GM19193 (cell line): ENCODE data around the gene CBFA2T2.

Experiments
- POLR2A ChIP-seq: IDR thresholded peaks from 4 replicates; pipeline ENCODE4 v1.6.1; 2011; ENCODE audit not compliant: insufficient read depth, insufficient read length; ENCODE audit errors: extremely low read depth

The CBFA2T2 gene

GRCh38 chr20:33660035-33660684 is 170.3 kb downstream of the CBFA2T2 start:
- TF ChIP-seq POLR2A = no peak

- TF ChIP-seq POLR2A = no peak
Measured at GRCh38 chr20:33660685-33661058, 170.8 kb downstream of the CBFA2T2 start.

- TF ChIP-seq POLR2A = no peak
Measured at GRCh38 chr20:33662172-33662571, 172.3 kb downstream of the CBFA2T2 start, which contains the start of gene C20orf144. TSS of gene C20orf144 (plus strand) at chr20:33662327. CDS start at chr20:33662346, 19 bp downstream.

- peak; percentile 96 for TF ChIP-seq POLR2A
Measured at GRCh38 chr20:33663161-33664084, 173.5 kb downstream of the CBFA2T2 start.

- no peak for TF ChIP-seq POLR2A
Measured at GRCh38 chr20:33664085-33664761, 174.3 kb downstream of the CBFA2T2 start.

- TF ChIP-seq POLR2A = no peak
Measured at GRCh38 chr20:33664762-33665144, 174.9 kb downstream of the CBFA2T2 start.

GRCh38 chr20:33666293-33667244 is 176.7 kb downstream of the CBFA2T2 start, which contains the start of gene ACTL10:
TSS of gene ACTL10 (plus strand) at chr20:33666943. CDS start at chr20:33667498, 555 bp downstream.
- peak; percentile 76 for TF ChIP-seq POLR2A

GRCh38 chr20:33667245-33667675 is 177.4 kb downstream of the CBFA2T2 start:
- no peak for TF ChIP-seq POLR2A

GRCh38 chr20:33667676-33668465 is 178.0 kb downstream of the CBFA2T2 start:
- TF ChIP-seq POLR2A = peak; percentile 32

- no peak for TF ChIP-seq POLR2A
Measured at GRCh38 chr20:33668466-33669155, 178.7 kb downstream of the CBFA2T2 start.

GRCh38 chr20:33669224-33669623 is 179.3 kb downstream of the CBFA2T2 start:
- TF ChIP-seq POLR2A = no peak

- TF ChIP-seq POLR2A = no peak
Measured at GRCh38 chr20:33669873-33670640, 180.2 kb downstream of the CBFA2T2 start.
